H9 (cell line): Measurements from ENCODE around the gene FUT8. TPM values are rescaled to one million over a fixed set of nuclear protein-coding genes. Genes with fewer than 3 reads are reported as not detected.

Experiments used
- DNase-seq: peaks from one replicate; pipeline ENCODE4 v3.0.0-alpha.2; 2017
- H2AFZ ChIP-seq: one replicate; pipeline ENCODE4 v1.6.1; 2013; ENCODE audit warnings: mild to moderate bottlenecking, low read length, control low read depth, moderate library complexity
- H2AK5ac ChIP-seq: 2 replicates; pipeline ENCODE4 v1.6.1; 2013; ENCODE audit warnings: low read length, control low read depth, mixed read lengths; ENCODE audit not compliant: insufficient read length
- H2BK120ac ChIP-seq: one replicate; pipeline ENCODE4 v1.6.1; 2013; ENCODE audit warnings: low read depth, mild to moderate bottlenecking, low read length, control low read depth, inconsistent platforms; ENCODE audit not compliant: poor library complexity, severe bottlenecking
- H2BK12ac ChIP-seq: 2 replicates; pipeline ENCODE4 v1.6.1; 2013; ENCODE audit warnings: low read length, control low read depth, mixed read lengths, low read depth; ENCODE audit not compliant: insufficient read length
- H2BK15ac ChIP-seq: 2 replicates; pipeline ENCODE4 v1.6.1; 2013; ENCODE audit warnings: low read depth, low read length, control low read depth
- H2BK20ac ChIP-seq: one replicate; pipeline ENCODE4 v1.6.1; 2013; ENCODE audit warnings: low read depth, mild to moderate bottlenecking, low read length, control low read depth, inconsistent platforms; ENCODE audit not compliant: poor library complexity, severe bottlenecking
- H2BK5ac ChIP-seq: 2 replicates; pipeline ENCODE4 v1.6.1; 2013; ENCODE audit warnings: low read length, control low read depth, mixed read lengths; ENCODE audit not compliant: insufficient read length
- H3K14ac ChIP-seq: 2 replicates; pipeline ENCODE4 v1.6.1; 2013; ENCODE audit warnings: low read length, control low read depth; ENCODE audit not compliant: insufficient read depth
- H3K18ac ChIP-seq: 2 replicates; pipeline ENCODE4 v1.6.1; 2013; ENCODE audit warnings: low read depth, mild to moderate bottlenecking, mixed read lengths, low read length, control low read depth; ENCODE audit not compliant: insufficient read length
- H3K23ac ChIP-seq: 2 replicates; pipeline ENCODE4 v1.6.1; 2013; ENCODE audit warnings: low read length, control low read depth, mixed read lengths, low read depth; ENCODE audit not compliant: insufficient read length
- H3K23me2 ChIP-seq: 2 replicates; pipeline ENCODE4 v1.6.1; 2013; ENCODE audit warnings: low read depth, mild to moderate bottlenecking, mixed read lengths, low read length, control low read depth; ENCODE audit not compliant: insufficient read length, poor library complexity, severe bottlenecking
- H3K27ac ChIP-seq: 2 replicates; pipeline ENCODE4 v1.5.1; 2013; ENCODE audit warnings: low read length, control low read depth, mixed read lengths, low read depth; ENCODE audit not compliant: insufficient read length
- H3K27me3 ChIP-seq: 2 replicates; pipeline ENCODE4 v1.6.1; 2013; ENCODE audit warnings: low read length, control low read depth, inconsistent platforms; ENCODE audit not compliant: insufficient read depth
- H3K4ac ChIP-seq: 2 replicates; pipeline ENCODE4 v1.6.1; 2013; ENCODE audit warnings: low read depth, mild to moderate bottlenecking, control low read depth, inconsistent platforms, low read length, moderate library complexity
- H3K4me1 ChIP-seq: 2 replicates; pipeline ENCODE4 v1.6.1; 2013; ENCODE audit warnings: low read length, control low read depth, inconsistent platforms; ENCODE audit not compliant: insufficient read depth
- H3K4me2 ChIP-seq: 2 replicates; pipeline ENCODE4 v1.6.1; 2013; ENCODE audit warnings: low read length, control low read depth, mixed read lengths; ENCODE audit not compliant: insufficient read length, insufficient read depth
- H3K56ac ChIP-seq: 2 replicates; pipeline ENCODE4 v1.6.1; 2013; ENCODE audit warnings: low read depth, mild to moderate bottlenecking, mixed read lengths, low read length, control low read depth; ENCODE audit not compliant: insufficient read length
- H3K79me1 ChIP-seq: 2 replicates; pipeline ENCODE4 v1.6.1; 2013; ENCODE audit warnings: low read depth, mild to moderate bottlenecking, moderate library complexity, low read length, control low read depth, inconsistent platforms; ENCODE audit not compliant: insufficient read depth, poor library complexity, severe bottlenecking
- H3K79me2 ChIP-seq: 2 replicates; pipeline ENCODE4 v1.6.1; 2013; ENCODE audit warnings: low read length, control low read depth, inconsistent platforms; ENCODE audit not compliant: insufficient read depth
- H3K9ac ChIP-seq: 2 replicates; pipeline ENCODE4 v1.6.1; 2013; ENCODE audit warnings: low read length, control low read depth, mixed read lengths; ENCODE audit not compliant: insufficient read length; ENCODE audit errors: extremely low read depth
- H3K9me3 ChIP-seq: one replicate; pipeline ENCODE4 v1.6.1; 2013; ENCODE audit warnings: low read depth, low read length, inconsistent platforms; ENCODE audit not compliant: control insufficient read depth
- H3T11ph ChIP-seq: one replicate; pipeline ENCODE4 v1.6.1; 2013; ENCODE audit warnings: mild to moderate bottlenecking, low read length, control low read depth, inconsistent platforms
- H4K20me1 ChIP-seq: one replicate; pipeline ENCODE4 v1.6.1; 2013; ENCODE audit not compliant: control insufficient read depth, insufficient read length, insufficient read depth
- H4K5ac ChIP-seq: 2 replicates; pipeline ENCODE4 v1.6.1; 2013; ENCODE audit warnings: low read depth, mild to moderate bottlenecking, mixed read lengths, low read length, control low read depth; ENCODE audit not compliant: insufficient read length
- H4K8ac ChIP-seq: replicated peaks from 2 replicates; pipeline ENCODE4 v1.6.1; 2013; ENCODE audit warnings: low read length, control low read depth, mixed read lengths, low read depth; ENCODE audit not compliant: insufficient read length
- H4K91ac ChIP-seq: 2 replicates; pipeline ENCODE4 v1.6.1; 2013; ENCODE audit warnings: low read depth, mild to moderate bottlenecking, moderate library complexity, mixed read lengths, low read length, control low read depth; ENCODE audit not compliant: insufficient read length
- H3K27ac Mint-ChIP-seq, 3 experiments: 2 replicates in 2 of 3; 3 replicates in 1 of 3; pipeline ENCODE4 v1.8.0; 2020 to 2021; ENCODE audit warnings: mixed read lengths in 3 of 3, mild to moderate bottlenecking in 1 of 3, moderate library complexity in 1 of 3
- H3K27me3 Mint-ChIP-seq: 2 replicates; pipeline ENCODE4 v1.8.0; 2021; ENCODE audit warnings: low read depth, mild to moderate bottlenecking, moderate library complexity, mixed read lengths
- H3K36me3 Mint-ChIP-seq, 3 experiments: 2 replicates in 2 of 3; 3 replicates in 1 of 3; pipeline ENCODE4 v1.8.0; 2020 to 2021; ENCODE audit warnings: low read depth in 3 of 3, mixed read lengths in 3 of 3; ENCODE audit not compliant: insufficient read depth in 1 of 3
- H3K4me1 Mint-ChIP-seq, 2 experiments: 2 replicates each; pipeline ENCODE4 v1.8.0; 2020; ENCODE audit warnings: mixed read lengths in 2 of 2
- H3K4me3 Mint-ChIP-seq, 2 experiments: 2 replicates in 1 of 2; 3 replicates in 1 of 2; pipeline ENCODE4 v1.8.0; 2020 to 2021; ENCODE audit warnings: mild to moderate bottlenecking in 2 of 2, mixed read lengths in 2 of 2, moderate library complexity in 1 of 2
- H3K9me3 Mint-ChIP-seq, 2 experiments: 2 replicates in 1 of 2; 3 replicates in 1 of 2; pipeline ENCODE4 v1.8.0; 2020; ENCODE audit warnings: mild to moderate bottlenecking in 2 of 2, mixed read lengths in 2 of 2, moderate library complexity in 1 of 2
- WGBS: extraction: QIAGEN DNeasy Blood & Tissue Kit; methylation state at CpG from one replicate; pipeline ENCODE4 v1.1.7; 2013; ENCODE audit warnings: missing lambda C conversion rate, low lambda C conversion rate, mixed read lengths; ENCODE audit not compliant: insufficient read length; ENCODE audit errors: extremely low coverage; 5-methylcytosine and 5-hydroxymethylcytosine counted together
- total RNA-seq: library from RNA; stranded (reverse); gene quantifications from 2 replicates; pipeline ENCODE4 v1.2.1, GENCODE V29; 2021
- TF ChIP-seq, protein P1 (sequence below): fragments of 200-600 bp; sonication (generic); conservative IDR thresholded peaks from 3 replicates; pipeline ENCODE4 v1.8.0; 2021; ENCODE audit warnings: antibody characterized with exemption, mild to moderate bottlenecking

The FUT8 gene
- total RNA-seq, 1 experiment from 2014 or later: 44.3 TPM

DNA sequence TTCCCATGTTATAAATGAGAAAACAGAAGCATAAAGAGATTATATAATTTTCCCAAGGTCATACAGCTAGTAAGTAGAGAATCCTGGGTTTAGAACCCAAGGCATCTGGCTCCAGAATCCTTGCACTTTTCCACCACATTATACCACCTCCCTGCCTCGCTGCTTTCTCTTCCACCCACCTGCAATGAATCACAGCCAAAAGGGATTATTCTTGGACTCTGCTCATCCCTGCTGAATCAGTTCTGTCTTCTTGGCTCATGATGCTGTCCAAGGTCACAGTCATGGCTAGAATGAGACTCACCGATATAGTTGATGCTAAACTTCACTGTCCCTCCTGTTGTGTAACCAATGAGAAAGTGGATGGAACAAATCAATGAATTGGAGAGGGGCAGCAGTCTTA is 356.6 kb downstream of the FUT8 start:
- Histone ChIP-seq H3K18ac (no peak overlapping the region), H3T11ph (no peak overlapping the region), H3K79me2 (no peaks in the 10 kb centered on the region), H2AK5ac (no peak overlapping the region), H3K4me2 (no peak overlapping the region), H2BK20ac (no peak overlapping the region), H3K4ac (no peak overlapping the region), H4K8ac (no peak overlapping the region), H3K27me3 (no peaks in the 10 kb centered on the region), H4K20me1 (no peaks in the 10 kb centered on the region), H2BK5ac (no peak overlapping the region), H4K91ac (no peak overlapping the region), H3K23me2 (no peaks in the 10 kb centered on the region), H3K9ac (no peak overlapping the region), H3K23ac (no peak overlapping the region), H2BK12ac (no peak overlapping the region), H2AFZ (no peak overlapping the region), H3K4me1 (no peaks in the 10 kb centered on the region), H3K9me3 (no peaks in the 10 kb centered on the region), H4K5ac (no peak overlapping the region), H3K27ac (no peak overlapping the region), H3K14ac (no peak overlapping the region), H3K79me1 (no peaks in the 10 kb centered on the region), H2BK120ac (no peak overlapping the region), H3K56ac (no peak overlapping the region), H2BK15ac (no peak overlapping the region)
- no CpG with 5 or more reads among the region's 2 CpGs for WGBS
- TF ChIP-seq, protein P1, sequence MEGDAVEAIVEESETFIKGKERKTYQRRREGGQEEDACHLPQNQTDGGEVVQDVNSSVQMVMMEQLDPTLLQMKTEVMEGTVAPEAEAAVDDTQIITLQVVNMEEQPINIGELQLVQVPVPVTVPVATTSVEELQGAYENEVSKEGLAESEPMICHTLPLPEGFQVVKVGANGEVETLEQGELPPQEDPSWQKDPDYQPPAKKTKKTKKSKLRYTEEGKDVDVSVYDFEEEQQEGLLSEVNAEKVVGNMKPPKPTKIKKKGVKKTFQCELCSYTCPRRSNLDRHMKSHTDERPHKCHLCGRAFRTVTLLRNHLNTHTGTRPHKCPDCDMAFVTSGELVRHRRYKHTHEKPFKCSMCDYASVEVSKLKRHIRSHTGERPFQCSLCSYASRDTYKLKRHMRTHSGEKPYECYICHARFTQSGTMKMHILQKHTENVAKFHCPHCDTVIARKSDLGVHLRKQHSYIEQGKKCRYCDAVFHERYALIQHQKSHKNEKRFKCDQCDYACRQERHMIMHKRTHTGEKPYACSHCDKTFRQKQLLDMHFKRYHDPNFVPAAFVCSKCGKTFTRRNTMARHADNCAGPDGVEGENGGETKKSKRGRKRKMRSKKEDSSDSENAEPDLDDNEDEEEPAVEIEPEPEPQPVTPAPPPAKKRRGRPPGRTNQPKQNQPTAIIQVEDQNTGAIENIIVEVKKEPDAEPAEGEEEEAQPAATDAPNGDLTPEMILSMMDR: no peak
- Mint-ChIP-seq H3K36me3 (no peaks in the 10 kb centered on the region), H3K9me3 (no peaks in the 10 kb centered on the region; a peak in 2 of 5 replicates), H3K4me3 (no peak overlapping the region), H3K27ac (no peak overlapping the region), H3K27me3 (no peaks in the 10 kb centered on the region; the same call in 1 of the 2 replicates), H3K4me1 (no peaks in the 10 kb centered on the region)
- no peak for DNase-seq
